ENCODE measurements around the gene URGCP. TPM values are rescaled to one million over a fixed set of nuclear protein-coding genes. Genes with fewer than 3 reads are reported as not detected.

The URGCP gene
- total RNA-seq, 1 experiment from 2014 or later: 26.6 TPM

Other genes with a start within 250 kb of the URGCP start
- gene COA1, start 177.1 kb downstream of the URGCP start, total RNA-seq (2021): 105 and 115 TPM in 2 replicates
- 20.6 and 27.4 TPM in 2 replicates for gene BLVRA, start 147.9 kb downstream of the URGCP start, total RNA-seq (2021)
- 172 and 181 TPM in 2 replicates for gene MRPS24, start 37.1 kb downstream of the URGCP start, total RNA-seq (2021)
- 10.6 and 11.8 TPM in 2 replicates for gene UBE2D4, start 19.8 kb upstream of the URGCP start, total RNA-seq (2021)
- gene SPDYE1, start 91.3 kb upstream of the URGCP start, total RNA-seq (2021): not detected in 2 replicates
- gene DBNL, start 138.1 kb upstream of the URGCP start, total RNA-seq (2021): 64.5 and 74.4 TPM in 2 replicates
- gene PGAM2, start 159.0 kb upstream of the URGCP start, total RNA-seq (2021): not detected in 2 replicates
- 9.6 and 12.8 TPM in 2 replicates for gene POLM, start 175.9 kb upstream of the URGCP start, total RNA-seq (2021)
- 30.1 and 31.8 TPM in 2 replicates for gene AEBP1, start 197.7 kb upstream of the URGCP start, total RNA-seq (2021)
- gene POLD2, start 217.0 kb upstream of the URGCP start, total RNA-seq (2021): 252 TPM in 2 replicates
- gene MYL7, start 234.7 kb upstream of the URGCP start, total RNA-seq (2021): not detected in 2 replicates